Endodermal cell (in vitro differentiated cells): ENCODE results near the gene IFIH1. TPM values are rescaled to one million over a fixed set of nuclear protein-coding genes. Genes with fewer than 3 reads are reported as not detected.

Source experiments
- DNase-seq: peaks from one replicate; pipeline ENCODE4 v3.0.0-alpha.2; 2017
- H3K27ac ChIP-seq: 2 replicates; pipeline ENCODE4 v1.5.1; 2013; ENCODE audit warnings: mild to moderate bottlenecking, low read depth, low read length, moderate library complexity
- H3K27me3 ChIP-seq: 2 replicates; pipeline ENCODE4 v1.6.1; 2013; ENCODE audit warnings: mild to moderate bottlenecking, low read length, moderate library complexity; ENCODE audit not compliant: insufficient read depth, control insufficient read depth, poor library complexity, severe bottlenecking
- H3K36me3 ChIP-seq: 2 replicates; pipeline ENCODE4 v1.7.0; 2013; ENCODE audit warnings: mild to moderate bottlenecking, low read length, moderate library complexity; ENCODE audit not compliant: control insufficient read depth, insufficient read depth
- H3K4me1 ChIP-seq: one replicate; pipeline ENCODE4 v1.7.0; 2013; ENCODE audit warnings: low read length; ENCODE audit not compliant: control insufficient read depth, insufficient read depth
- H3K4me3 ChIP-seq: 2 replicates; pipeline ENCODE4 v1.5.1; 2013; ENCODE audit warnings: mild to moderate bottlenecking, low read length, moderate library complexity
- H3K9ac ChIP-seq: 2 replicates; pipeline ENCODE4 v1.6.1; 2013; ENCODE audit warnings: mild to moderate bottlenecking, low read length, moderate library complexity; ENCODE audit not compliant: poor library complexity, severe bottlenecking; ENCODE audit errors: extremely low read depth
- H3K9me3 ChIP-seq: 2 replicates; pipeline ENCODE4 v1.6.1; 2013; ENCODE audit warnings: mild to moderate bottlenecking, low read length, moderate library complexity; ENCODE audit not compliant: control insufficient read depth
- H3K27ac Mint-ChIP-seq: 2 replicates; pipeline ENCODE4 v1.8.0; 2020; ENCODE audit warnings: mixed read lengths
- H3K27me3 Mint-ChIP-seq: 2 replicates; pipeline ENCODE4 v1.8.0; 2021; ENCODE audit warnings: mild to moderate bottlenecking, mixed read lengths; ENCODE audit not compliant: insufficient read depth
- H3K36me3 Mint-ChIP-seq: 2 replicates; pipeline ENCODE4 v1.8.0; 2020; ENCODE audit warnings: low read depth, mixed read lengths
- H3K4me1 Mint-ChIP-seq: 2 replicates; pipeline ENCODE4 v1.8.0; 2020; ENCODE audit warnings: mixed read lengths
- H3K4me3 Mint-ChIP-seq: 2 replicates; pipeline ENCODE4 v1.8.0; 2020; ENCODE audit warnings: mild to moderate bottlenecking, moderate library complexity, mixed read lengths
- H3K9me3 Mint-ChIP-seq: 2 replicates; pipeline ENCODE4 v1.8.0; 2020; ENCODE audit warnings: mild to moderate bottlenecking, mixed read lengths
- WGBS, 2 experiments: methylation state at CpG; one replicate each; pipeline versions ENCODE4 v1.1.5 to v1.1.7; 2013; ENCODE audit warnings: missing lambda C conversion rate in 2 of 2, mixed read lengths in 1 of 2; ENCODE audit not compliant: insufficient coverage in 1 of 2, insufficient read length in 1 of 2; 5-methylcytosine and 5-hydroxymethylcytosine counted together
- total RNA-seq, 2 donors: library from RNA; stranded (reverse); fragmentation: NEBNext Ultra II Directional in 1 of 2; extraction: Animal tissue kit (Norgen Biotek cat#: 25700) in 1 of 2; gene quantifications; 2 replicates in 1 of 2; 3 replicates in 1 of 2; pipeline ENCODE4 v1.2.1, GENCODE V29; 2021
- TF ChIP-seq, protein P1 (sequence below): fragments of 200-600 bp; sonication (generic); conservative IDR thresholded peaks from 2 replicates; pipeline ENCODE4 v1.5.0; 2021; ENCODE audit warnings: antibody characterized with exemption, mild to moderate bottlenecking

Gene IFIH1
- total RNA-seq, 2 donors from 2014 or later = 0.13 to 0.15 TPM

DNA sequence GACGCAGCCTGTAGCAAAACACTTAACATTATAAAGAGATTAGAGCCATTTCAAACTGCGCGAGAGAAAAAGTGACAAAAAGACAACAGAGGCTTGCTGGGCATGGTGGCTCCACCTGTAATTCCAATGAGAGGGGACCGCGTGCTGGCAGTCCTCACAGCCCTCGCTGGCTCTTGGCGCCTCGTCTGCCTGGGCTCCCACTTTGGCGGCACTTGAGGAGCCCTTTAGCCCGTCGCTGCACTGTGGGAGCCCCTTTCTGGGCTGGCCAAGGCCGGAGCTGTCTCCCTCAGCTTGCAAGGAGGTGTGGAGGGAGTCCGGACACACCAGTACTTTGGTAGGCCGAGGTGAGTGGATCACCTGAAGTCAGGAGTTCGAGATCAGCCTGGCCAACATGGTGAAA is 9.3 kb upstream of the IFIH1 start:
- Mint-ChIP-seq H3K4me3 (no peak overlapping the region), H3K9me3 (peaks cover 6% of the 10 kb centered on the region), H3K27ac (no peak overlapping the region), H3K36me3 (no peaks in the 10 kb centered on the region), H3K4me1 (no peaks in the 10 kb centered on the region), H3K27me3 (no peaks in the 10 kb centered on the region)
- WGBS, 2 experiments = 87 to 95% methylated on average over 6 to 15 of the region's 15 CpGs
- H3K36me3 ChIP-seq = no peaks in the 10 kb centered on the region
- H3K27me3 ChIP-seq = no peaks in the 10 kb centered on the region
- H3K27ac ChIP-seq = no peak overlapping the region
- no peak for DNase-seq
- TF ChIP-seq, protein P1, sequence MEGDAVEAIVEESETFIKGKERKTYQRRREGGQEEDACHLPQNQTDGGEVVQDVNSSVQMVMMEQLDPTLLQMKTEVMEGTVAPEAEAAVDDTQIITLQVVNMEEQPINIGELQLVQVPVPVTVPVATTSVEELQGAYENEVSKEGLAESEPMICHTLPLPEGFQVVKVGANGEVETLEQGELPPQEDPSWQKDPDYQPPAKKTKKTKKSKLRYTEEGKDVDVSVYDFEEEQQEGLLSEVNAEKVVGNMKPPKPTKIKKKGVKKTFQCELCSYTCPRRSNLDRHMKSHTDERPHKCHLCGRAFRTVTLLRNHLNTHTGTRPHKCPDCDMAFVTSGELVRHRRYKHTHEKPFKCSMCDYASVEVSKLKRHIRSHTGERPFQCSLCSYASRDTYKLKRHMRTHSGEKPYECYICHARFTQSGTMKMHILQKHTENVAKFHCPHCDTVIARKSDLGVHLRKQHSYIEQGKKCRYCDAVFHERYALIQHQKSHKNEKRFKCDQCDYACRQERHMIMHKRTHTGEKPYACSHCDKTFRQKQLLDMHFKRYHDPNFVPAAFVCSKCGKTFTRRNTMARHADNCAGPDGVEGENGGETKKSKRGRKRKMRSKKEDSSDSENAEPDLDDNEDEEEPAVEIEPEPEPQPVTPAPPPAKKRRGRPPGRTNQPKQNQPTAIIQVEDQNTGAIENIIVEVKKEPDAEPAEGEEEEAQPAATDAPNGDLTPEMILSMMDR = no peak
- H3K4me3 ChIP-seq = no peak overlapping the region
- H3K9ac ChIP-seq = no peak overlapping the region
- no peaks in the 10 kb centered on the region for H3K4me1 ChIP-seq
- H3K9me3 ChIP-seq = no peaks in the 10 kb centered on the region

DNA sequence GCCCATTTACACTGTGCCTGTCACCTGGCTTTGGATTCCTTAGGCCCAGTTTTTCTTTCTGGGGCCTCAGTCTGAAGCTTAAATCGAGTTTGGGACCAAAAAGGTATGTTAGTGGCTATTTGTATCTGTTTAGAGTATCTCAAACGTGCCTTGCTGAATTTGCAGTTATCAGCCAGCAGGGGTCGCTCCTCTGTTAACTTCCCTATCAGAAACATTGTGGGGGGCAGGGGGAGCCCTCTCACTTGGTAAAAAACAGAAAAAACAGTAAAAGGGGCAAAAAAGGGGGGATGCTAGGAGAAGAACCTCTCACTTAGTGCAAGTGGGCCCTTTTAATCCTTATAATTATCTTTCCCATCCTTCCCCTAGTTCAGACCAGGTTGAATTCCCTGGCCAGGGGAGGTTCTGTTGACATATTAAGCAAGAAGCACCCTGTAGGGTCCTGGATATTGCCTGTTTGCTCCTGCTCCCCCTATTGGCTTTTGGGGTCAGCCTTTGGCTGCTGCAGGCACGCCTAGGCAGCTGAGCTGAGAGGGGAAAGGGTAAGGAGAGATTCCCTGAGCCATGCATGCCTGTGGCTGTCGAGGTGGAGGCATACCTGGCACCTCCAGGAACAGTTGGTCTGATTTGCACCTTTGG is 8.8 kb upstream of the IFIH1 start:
- H3K27me3 Mint-ChIP-seq = no peaks in the 10 kb centered on the region
- H3K27ac Mint-ChIP-seq = no peak overlapping the region
- Histone ChIP-seq H3K36me3 (no peaks in the 10 kb centered on the region), H3K4me1 (no peaks in the 10 kb centered on the region), H3K27ac (no peak overlapping the region), H3K4me3 (no peak overlapping the region), H3K27me3 (no peaks in the 10 kb centered on the region), H3K9ac (no peak overlapping the region), H3K9me3 (no peaks in the 10 kb centered on the region)
- no peaks in the 10 kb centered on the region for H3K4me1 Mint-ChIP-seq
- H3K9me3 Mint-ChIP-seq = peaks cover 6% of the 10 kb centered on the region
- H3K4me3 Mint-ChIP-seq = no peak overlapping the region
- TF ChIP-seq, protein P1 = peak; percentile 78
- WGBS, 2 experiments = 60 to 100% methylated on average over 1 to 5 of the region's 5 CpGs
- DNase-seq = no peak
- no peaks in the 10 kb centered on the region for H3K36me3 Mint-ChIP-seq

DNA sequence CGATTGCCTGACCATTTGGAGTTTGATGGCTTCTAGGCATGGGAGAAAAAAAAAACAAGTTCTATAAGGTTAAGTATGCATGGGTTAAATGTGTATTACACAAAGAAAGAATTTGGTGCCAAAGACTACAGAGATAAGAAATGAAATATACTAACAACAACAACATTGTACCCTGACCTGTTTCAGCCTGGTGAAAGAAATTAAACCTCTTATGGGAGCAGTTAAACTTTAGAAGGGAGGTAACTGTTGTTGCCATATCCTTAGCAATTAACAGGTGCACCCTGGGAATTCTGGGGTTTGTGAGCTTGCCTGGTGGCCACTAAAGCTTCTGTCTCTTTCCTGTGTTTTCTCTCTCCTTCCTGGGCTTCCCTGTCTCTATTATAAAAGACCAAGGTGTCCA is 6.5 kb upstream of the IFIH1 start:
- H3K27me3 ChIP-seq = no peaks in the 10 kb centered on the region
- H3K27ac ChIP-seq = no peak overlapping the region
- no peak overlapping the region for H3K27ac Mint-ChIP-seq
- H3K27me3 Mint-ChIP-seq = peaks cover 1% of the 10 kb centered on the region
- no peak overlapping the region for H3K9ac ChIP-seq
- H3K9me3 Mint-ChIP-seq = peaks cover 6% of the 10 kb centered on the region
- no peak overlapping the region for H3K4me3 ChIP-seq
- H3K9me3 ChIP-seq = no peaks in the 10 kb centered on the region
- H3K36me3 Mint-ChIP-seq = no peaks in the 10 kb centered on the region
- H3K4me3 Mint-ChIP-seq = no peak overlapping the region
- WGBS, 2 experiments = 93% methylated on average over 1 of the region's 1 CpG; no CpG with 5 or more reads in 1 of the 2 experiments
- TF ChIP-seq, protein P1 = no peak
- no peaks in the 10 kb centered on the region for H3K4me1 ChIP-seq
- no peak for DNase-seq
- H3K36me3 ChIP-seq = no peaks in the 10 kb centered on the region
- no peaks in the 10 kb centered on the region for H3K4me1 Mint-ChIP-seq
